Endothelial cell of umbilical vein (primary cell): ENCODE measurements around the gene SLCO3A1. TPM values are rescaled to one million over a fixed set of nuclear protein-coding genes. Genes with fewer than 3 reads are reported as not detected.

Source experiments
- BruUV-seq: library from RNA; stranded (reverse); fragments of 400-500 nt; replicated peaks from 2 replicates; lab custom pipeline; 2021; lab: Mats Ljungman, UMichigan
- CTCF ChIA-PET: fragments of 300-600, 350-600 bp; sonication (Branson Sonifier 250); formaldehyde crosslinking; loops from one replicate; lab custom pipeline; 2021; ENCODE audit warnings: antibody characterized with exemption, inconsistent platforms; lab: Charles Lee
- POLR2A ChIA-PET: fragments of 300-600, 350-600 bp; sonication (Branson Sonifier 250); formaldehyde crosslinking; loops from one replicate; lab custom pipeline; 2021; ENCODE audit warnings: antibody characterized with exemption, inconsistent platforms; lab: Charles Lee
- DNase-seq: peaks from one replicate; pipeline ENCODE4 v3.0.0-alpha.2; 2011; ENCODE audit warnings: low read depth, low spot score
- FAIRE-seq: peaks from 2 replicates; lab custom pipeline; 2011; peaks lifted over from hg19 to GRCh38; lab: Jason Lieb, UNC
- H2AFZ ChIP-seq: 2 replicates; pipeline ENCODE4 v1.6.0; 2012; ENCODE audit warnings: low read depth, low read length, control low read depth, inconsistent platforms
- H3K27ac ChIP-seq: 2 replicates; pipeline ENCODE4 v1.5.1; 2011; ENCODE audit warnings: low read depth, mild to moderate bottlenecking, control low read depth, low read length, moderate library complexity; ENCODE audit not compliant: insufficient read depth
- H3K27me3 ChIP-seq, 2 experiments: 2 replicates each; pipeline versions ENCODE4 v1.6.0 to v1.6.1; 2011; ENCODE audit warnings: low read length in 2 of 2, mixed read lengths in 1 of 2; ENCODE audit not compliant: control insufficient read depth in 2 of 2, insufficient read depth in 2 of 2
- H3K36me3 ChIP-seq, 2 experiments: 2 replicates in 1 of 2; 3 replicates in 1 of 2; pipeline ENCODE4 v1.5.1; 2011; ENCODE audit warnings: low read length in 2 of 2, mild to moderate bottlenecking in 1 of 2, moderate library complexity in 1 of 2; ENCODE audit not compliant: control insufficient read depth in 2 of 2, insufficient read depth in 2 of 2; ENCODE audit errors: extremely low read depth in 1 of 2
- H3K4me1 ChIP-seq: 3 replicates; pipeline ENCODE4 v1.5.1; 2011; ENCODE audit warnings: mild to moderate bottlenecking, low read length; ENCODE audit not compliant: control insufficient read depth, insufficient read depth; ENCODE audit errors: extremely low read depth
- H3K4me2 ChIP-seq: 2 replicates; pipeline ENCODE4 v1.6.1; 2011; ENCODE audit warnings: low read length, control low read depth, mixed read lengths; ENCODE audit not compliant: insufficient read depth
- H3K4me3 ChIP-seq, 3 experiments: fragments of 200-600 bp in 1 of 3; sonication (generic), shearing (Covaris generic) in 1 of 3; replicated peaks in 1 of 3; 2 replicates each; pipeline ENCODE4 v1.5.1; 2011 to 2016; ENCODE audit warnings: control low read depth in 3 of 3, low read length in 3 of 3, mild to moderate bottlenecking in 2 of 3, inconsistent platforms in 1 of 3, low read depth in 1 of 3, moderate library complexity in 1 of 3; ENCODE audit not compliant: insufficient read depth in 1 of 3
- H3K79me2 ChIP-seq: 2 replicates; pipeline ENCODE4 v1.6.0; 2012; ENCODE audit warnings: low read length, inconsistent platforms; ENCODE audit not compliant: control insufficient read depth, insufficient read depth
- H3K9ac ChIP-seq: replicated peaks from 2 replicates; pipeline ENCODE3; 2011; ENCODE audit warnings: low read length, control low read depth; ENCODE audit not compliant: insufficient read depth; ENCODE audit errors: extremely low read depth
- H3K9me1 ChIP-seq: replicated peaks from 3 replicates; pipeline ENCODE4 v1.6.0; 2011; ENCODE audit warnings: mild to moderate bottlenecking, low read length; ENCODE audit not compliant: control insufficient read depth, insufficient read depth; ENCODE audit errors: extremely low read depth
- H3K9me3 ChIP-seq: replicated peaks from 2 replicates; pipeline ENCODE4 v1.5.1; 2012; ENCODE audit warnings: low read length, inconsistent platforms; ENCODE audit not compliant: control insufficient read depth, insufficient read depth
- H4K20me1 ChIP-seq: replicated peaks from 2 replicates; pipeline ENCODE3; 2011; ENCODE audit warnings: mild to moderate bottlenecking, low read length; ENCODE audit not compliant: control insufficient read depth, insufficient read depth; ENCODE audit errors: extremely low read depth
- EZH2 ChIP-seq: IDR thresholded peaks from 2 replicates; pipeline ENCODE4 v1.6.1; 2012; ENCODE audit warnings: borderline replicate concordance, low read depth, mild to moderate bottlenecking, moderate library complexity, low read length, inconsistent platforms; ENCODE audit not compliant: severe bottlenecking
- FOS ChIP-seq: IDR thresholded peaks from 2 replicates; pipeline ENCODE4 v1.6.1; 2011; ENCODE audit warnings: mild to moderate bottlenecking, low read length, moderate library complexity, borderline replicate concordance; ENCODE audit not compliant: insufficient read depth
- GATA2 ChIP-seq: IDR thresholded peaks from 2 replicates; pipeline ENCODE4 v1.7.0; 2011; ENCODE audit warnings: low read depth, mild to moderate bottlenecking, moderate library complexity, mixed read lengths, low read length; ENCODE audit not compliant: insufficient read length, insufficient read depth
- JUN ChIP-seq: IDR thresholded peaks from 2 replicates; pipeline ENCODE4 v1.6.1; 2011; ENCODE audit warnings: borderline replicate concordance, low read depth; ENCODE audit not compliant: insufficient read length, insufficient read depth
- MYC ChIP-seq: IDR thresholded peaks from one replicate; pipeline ENCODE4 v1.6.1; 2011; ENCODE audit warnings: mild to moderate bottlenecking, low read depth, low read length
- POLR2A ChIP-seq: IDR thresholded peaks from 2 replicates; pipeline ENCODE4 v1.6.1; 2012; ENCODE audit warnings: low read depth, mild to moderate bottlenecking, control low read depth, low read length
- POLR2AphosphoS5 ChIP-seq: IDR thresholded peaks from 2 replicates; pipeline ENCODE4 v1.6.1; 2012; ENCODE audit warnings: low read depth, mild to moderate bottlenecking, control low read depth, low read length, moderate library complexity; ENCODE audit not compliant: insufficient read depth
- dilution Hi-C: fragments of 300-500 bp; cut with MboI; formaldehyde crosslinking; loops from one replicate; pipeline ENCODE4 v1.15.0; 2019; ENCODE audit warnings: low sequenced_read_pairs; ENCODE audit not compliant: extremely low pct_ligation_motif_present
- intact Hi-C: fragments of 100-400 bp; cut with micrococcal nuclease; formaldehyde crosslinking; loops from one replicate; pipeline ENCODE4 v1.10.0; 2022
- polyA plus RNA-seq, 4 experiments: library from polyadenylated mRNA; depleted of rRNA in 3 of 4; stranded (reverse) in 3 of 4; unstranded in 1 of 4; fragments of >200 nt; gene quantifications; 2 replicates each; pipeline versions ENCODE4 v1.2.1 to v1.2.3, GENCODE V29; 2011 to 2012; ENCODE audit warnings: missing spikeins in 1 of 4
- total RNA-seq: library from RNA; stranded (reverse); gene quantifications from 2 replicates; pipeline ENCODE4 v1.2.3, GENCODE V29; 2021
- TF ChIP-seq, protein P1 (sequence below), 2 donors: IDR thresholded peaks; 1 replicate in 1 of 2; 2 replicates in 1 of 2; pipeline ENCODE4 v1.5.1; 2011; ENCODE audit warnings: low read length in 2 of 2, mild to moderate bottlenecking in 2 of 2, moderate library complexity in 2 of 2, control low read depth in 1 of 2, inconsistent platforms in 1 of 2, low read depth in 1 of 2; ENCODE audit not compliant: insufficient read depth in 1 of 2; ENCODE audit errors: extremely low read depth in 1 of 2
- TF ChIP-seq, protein P2 (sequence below): IDR thresholded peaks from 2 replicates; pipeline ENCODE4 v1.6.1; 2011; ENCODE audit not compliant: insufficient read depth, insufficient read length

SLCO3A1 gene
- total and polyA plus RNA-seq, 2 donors (not counting 3 experiments of a cell fraction or from before 2014, with no cell fraction given), result 0.88 to 0.92 TPM

DNA sequence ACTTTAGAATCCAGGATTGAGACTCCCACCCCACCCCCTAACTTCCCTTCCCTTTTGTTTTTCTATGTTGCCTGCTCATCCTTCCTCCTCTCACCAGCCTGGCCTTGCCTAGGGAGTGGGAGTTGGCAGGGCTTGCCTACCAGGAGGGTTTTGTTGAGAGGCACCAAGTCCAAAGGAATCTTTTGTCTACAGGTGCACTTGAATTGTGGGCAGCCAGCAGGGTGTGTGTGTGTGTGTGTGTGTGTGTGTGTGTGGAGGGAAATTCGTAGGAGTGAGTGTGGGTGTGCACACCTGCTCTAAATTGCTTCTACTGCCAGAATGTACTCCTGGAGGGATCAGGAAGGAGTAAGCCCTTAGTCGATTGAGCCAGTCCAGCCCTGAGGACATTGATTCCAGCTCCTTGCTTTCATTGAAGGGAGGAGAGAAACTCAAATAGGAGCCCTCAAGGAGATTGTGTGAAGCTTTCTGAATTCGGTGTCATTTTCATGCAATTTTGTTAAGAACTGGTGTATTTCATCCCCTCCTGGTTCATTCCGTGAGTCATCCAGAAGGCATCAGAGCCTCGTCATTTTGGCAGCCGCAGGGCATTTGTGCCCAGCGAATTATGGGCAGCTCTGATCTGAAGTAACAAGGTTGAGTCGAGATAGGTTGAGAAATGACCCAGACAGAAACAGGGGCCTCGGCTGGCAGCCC, 112.1 kb downstream of the SLCO3A1 start:
- FAIRE-seq, result no peak
- CTCF ChIA-PET, result no interaction called here
- dilution Hi-C loops (no loop called here), intact Hi-C loops (no loop called here)
- H3K79me2 ChIP-seq, result no peaks in the 10 kb centered on the region
- H3K4me2 ChIP-seq, result no peak overlapping the region
- no peaks in the 10 kb centered on the region for H4K20me1 ChIP-seq
- H3K27ac ChIP-seq, result no peak overlapping the region
- TF ChIP-seq, protein P1, sequence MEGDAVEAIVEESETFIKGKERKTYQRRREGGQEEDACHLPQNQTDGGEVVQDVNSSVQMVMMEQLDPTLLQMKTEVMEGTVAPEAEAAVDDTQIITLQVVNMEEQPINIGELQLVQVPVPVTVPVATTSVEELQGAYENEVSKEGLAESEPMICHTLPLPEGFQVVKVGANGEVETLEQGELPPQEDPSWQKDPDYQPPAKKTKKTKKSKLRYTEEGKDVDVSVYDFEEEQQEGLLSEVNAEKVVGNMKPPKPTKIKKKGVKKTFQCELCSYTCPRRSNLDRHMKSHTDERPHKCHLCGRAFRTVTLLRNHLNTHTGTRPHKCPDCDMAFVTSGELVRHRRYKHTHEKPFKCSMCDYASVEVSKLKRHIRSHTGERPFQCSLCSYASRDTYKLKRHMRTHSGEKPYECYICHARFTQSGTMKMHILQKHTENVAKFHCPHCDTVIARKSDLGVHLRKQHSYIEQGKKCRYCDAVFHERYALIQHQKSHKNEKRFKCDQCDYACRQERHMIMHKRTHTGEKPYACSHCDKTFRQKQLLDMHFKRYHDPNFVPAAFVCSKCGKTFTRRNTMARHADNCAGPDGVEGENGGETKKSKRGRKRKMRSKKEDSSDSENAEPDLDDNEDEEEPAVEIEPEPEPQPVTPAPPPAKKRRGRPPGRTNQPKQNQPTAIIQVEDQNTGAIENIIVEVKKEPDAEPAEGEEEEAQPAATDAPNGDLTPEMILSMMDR (IDR thresholded peaks at IDR 0.05; ENCODE audit: extremely low read depth in 1 of 2, insufficient read depth in 1 of 2, low read depth in 1 of 2, low read length in 2 of 2), result no peak
- TF ChIP-seq MYC, result no peak
- TF ChIP-seq GATA2, result no peak
- TF ChIP-seq, protein P2, sequence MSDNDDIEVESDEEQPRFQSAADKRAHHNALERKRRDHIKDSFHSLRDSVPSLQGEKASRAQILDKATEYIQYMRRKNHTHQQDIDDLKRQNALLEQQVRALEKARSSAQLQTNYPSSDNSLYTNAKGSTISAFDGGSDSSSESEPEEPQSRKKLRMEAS, result no peak
- TF ChIP-seq POLR2A, result no peak
- TF ChIP-seq JUN, result no peak
- no peak for TF ChIP-seq POLR2AphosphoS5
- TF ChIP-seq FOS, result no peak
- TF ChIP-seq EZH2, result no peak
- peaks cover 2% of the 10 kb centered on the region for H3K9me3 ChIP-seq
- H3K9me1 ChIP-seq, result no peaks in the 10 kb centered on the region
- H3K4me1 ChIP-seq, result no peaks in the 10 kb centered on the region
- H3K27me3 ChIP-seq, result no peaks in the 10 kb centered on the region
- no peak overlapping the region for H2AFZ ChIP-seq
- no peak overlapping the region for H3K4me3 ChIP-seq
- DNase-seq, result no peak
- no TSS peak for BruUV-seq
- POLR2A ChIA-PET, result no interaction called here
- no peaks in the 10 kb centered on the region for H3K36me3 ChIP-seq
- H3K9ac ChIP-seq, result no peak overlapping the region
